Body of pancreas (tissue), 4 donors: ENCODE results near the gene EHMT1. TPM values are rescaled to one million over a fixed set of nuclear protein-coding genes. Genes with fewer than 3 reads are reported as not detected.
A peak's percentile ranks its signal among the peaks of the same experiment; 100 is the strongest.

ENCODE experiments used
- ATAC-seq: fragments of 150-250 bp; one replicate; pipeline ENCODE4 v1.9.1; 2016
- DNase-seq, 4 donors: peaks; one replicate each; pipeline ENCODE4 v3.0.0-alpha.2; 2019
- H3K27ac ChIP-seq, 4 donors: fragments of 200-600 bp; sonication (generic); 1 replicate in 3 of 4; 2 replicates in 1 of 4; pipeline versions ENCODE4 v1.5.1 to v1.6.1; 2016 to 2019; ENCODE audit warnings: mild to moderate bottlenecking in 1 of 4, mixed read lengths in 1 of 4, moderate library complexity in 1 of 4
- H3K27me3 ChIP-seq, 2 donors: fragments of 200-600 bp; sonication (generic); one replicate each; pipeline ENCODE4 v1.6.0; 2016; ENCODE audit warnings: mild to moderate bottlenecking in 1 of 2
- H3K36me3 ChIP-seq, 2 donors: fragments of 200-600 bp; sonication (generic); replicated peaks in 1 of 2; 2 replicates each; pipeline ENCODE4 v1.5.1; 2016; ENCODE audit warnings: low read depth in 2 of 2; ENCODE audit not compliant: insufficient read depth in 1 of 2
- H3K4me1 ChIP-seq: fragments of 200-600 bp; sonication (generic); one replicate; pipeline ENCODE4 v1.6.0; 2016
- H3K4me3 ChIP-seq, 2 donors: fragments of 200-600 bp; sonication (generic); 1 replicate in 1 of 2; 2 replicates in 1 of 2; pipeline ENCODE4 v1.5.1; 2016 to 2019
- H3K9me3 ChIP-seq, 3 donors: fragments of 200-600 bp; sonication (generic); 1 replicate in 2 of 3; 2 replicates in 1 of 3; pipeline ENCODE4 v1.5.1; 2016
- POLR2A ChIP-seq, 3 donors: fragments of 450-650 bp; IDR thresholded peaks; one replicate each; pipeline ENCODE4 v1.6.1; 2016; ENCODE audit warnings: antibody characterized with exemption in 3 of 3, mild to moderate bottlenecking in 2 of 3
- WGBS, 2 donors: methylation state at CpG; one replicate each; pipeline ENCODE4 v1.1.5; 2017; 5-methylcytosine and 5-hydroxymethylcytosine counted together
- intact Hi-C: fragments of 100-400 bp; cut with DNase I; formaldehyde crosslinking; loops from one replicate; pipeline ENCODE4 v1.15.1; 2023
- total RNA-seq, 2 donors: library from RNA; depleted of rRNA; stranded (reverse); fragments of >200 nt; gene quantifications; one replicate each; pipeline ENCODE4 v1.1.0, GENCODE V29; 2016
- TF ChIP-seq, protein P1 (sequence below), 7 experiments: fragments of 450-650 bp in 4 of 7; fragments of 200-600 bp in 3 of 7; sonication (generic) in 3 of 7; IDR thresholded peaks; one replicate each; pipeline ENCODE4 v1.5.1; 2016 to 2019; ENCODE audit warnings: antibody characterized with exemption in 7 of 7

The EHMT1 gene
- total RNA-seq, 2 donors from 2014 or later: 41.0 to 65.9 TPM

- peaks cover 0 to 10% of the 10 kb centered on the region in 2 donors for H3K36me3 ChIP-seq
- intact Hi-C loops: no loop called here
- TF ChIP-seq, protein P1, sequence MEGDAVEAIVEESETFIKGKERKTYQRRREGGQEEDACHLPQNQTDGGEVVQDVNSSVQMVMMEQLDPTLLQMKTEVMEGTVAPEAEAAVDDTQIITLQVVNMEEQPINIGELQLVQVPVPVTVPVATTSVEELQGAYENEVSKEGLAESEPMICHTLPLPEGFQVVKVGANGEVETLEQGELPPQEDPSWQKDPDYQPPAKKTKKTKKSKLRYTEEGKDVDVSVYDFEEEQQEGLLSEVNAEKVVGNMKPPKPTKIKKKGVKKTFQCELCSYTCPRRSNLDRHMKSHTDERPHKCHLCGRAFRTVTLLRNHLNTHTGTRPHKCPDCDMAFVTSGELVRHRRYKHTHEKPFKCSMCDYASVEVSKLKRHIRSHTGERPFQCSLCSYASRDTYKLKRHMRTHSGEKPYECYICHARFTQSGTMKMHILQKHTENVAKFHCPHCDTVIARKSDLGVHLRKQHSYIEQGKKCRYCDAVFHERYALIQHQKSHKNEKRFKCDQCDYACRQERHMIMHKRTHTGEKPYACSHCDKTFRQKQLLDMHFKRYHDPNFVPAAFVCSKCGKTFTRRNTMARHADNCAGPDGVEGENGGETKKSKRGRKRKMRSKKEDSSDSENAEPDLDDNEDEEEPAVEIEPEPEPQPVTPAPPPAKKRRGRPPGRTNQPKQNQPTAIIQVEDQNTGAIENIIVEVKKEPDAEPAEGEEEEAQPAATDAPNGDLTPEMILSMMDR (IDR thresholded peaks at IDR 0.05): no peak
- no peak for TF ChIP-seq POLR2A (IDR thresholded peaks at IDR 0.05)
- H3K9me3 ChIP-seq: no peaks in the 10 kb centered on the region
- 70 to 82% methylated on average over 7 of the region's 7 CpGs for WGBS, 2 donors
- no peaks in the 10 kb centered on the region for H3K27me3 ChIP-seq
- no peaks in the 10 kb centered on the region for H3K4me1 ChIP-seq
- H3K27ac ChIP-seq: no peak overlapping the region
- DNase-seq: no peak
- no peak for ATAC-seq
- no peak overlapping the region for H3K4me3 ChIP-seq
Observed at GRCh38 chr9:137761032-137761431, 142.2 kb downstream of the EHMT1 start.

DNA sequence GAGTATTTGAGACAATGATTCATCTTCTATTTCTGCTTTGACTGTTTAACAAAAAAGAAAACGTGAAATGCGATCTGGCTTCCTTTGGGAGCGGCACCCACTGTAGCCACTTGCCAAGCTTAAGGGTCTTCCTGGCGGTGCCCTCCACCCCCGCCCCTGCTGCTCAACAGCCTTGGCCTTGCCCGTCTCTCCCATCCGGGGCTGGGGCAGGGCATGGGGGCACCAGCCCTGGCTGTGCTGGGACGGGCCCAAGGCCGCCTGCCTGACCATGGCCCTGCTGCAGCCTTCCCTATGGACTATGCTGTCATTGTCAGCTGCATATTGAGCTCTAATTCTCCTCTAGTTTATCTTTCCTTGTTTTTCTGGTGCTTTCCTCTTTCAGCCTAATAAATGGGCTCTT, 143.0 kb downstream of the EHMT1 start:
- H3K27ac ChIP-seq: no peak overlapping the region
- H3K36me3 ChIP-seq: peaks cover 0 to 10% of the 10 kb centered on the region in 2 donors
- H3K4me3 ChIP-seq: no peak overlapping the region
- H3K27me3 ChIP-seq: no peaks in the 10 kb centered on the region
- no peak for ATAC-seq
- 92 to 93% methylated on average over 9 of the region's 9 CpGs for WGBS, 2 donors
- intact Hi-C loops: no loop called here
- H3K4me1 ChIP-seq: no peaks in the 10 kb centered on the region
- DNase-seq: no peak
- no peaks in the 10 kb centered on the region for H3K9me3 ChIP-seq
- no peak for TF ChIP-seq POLR2A (IDR thresholded peaks at IDR 0.05)
- TF ChIP-seq, protein P1 (IDR thresholded peaks at IDR 0.05): no peak

DNA sequence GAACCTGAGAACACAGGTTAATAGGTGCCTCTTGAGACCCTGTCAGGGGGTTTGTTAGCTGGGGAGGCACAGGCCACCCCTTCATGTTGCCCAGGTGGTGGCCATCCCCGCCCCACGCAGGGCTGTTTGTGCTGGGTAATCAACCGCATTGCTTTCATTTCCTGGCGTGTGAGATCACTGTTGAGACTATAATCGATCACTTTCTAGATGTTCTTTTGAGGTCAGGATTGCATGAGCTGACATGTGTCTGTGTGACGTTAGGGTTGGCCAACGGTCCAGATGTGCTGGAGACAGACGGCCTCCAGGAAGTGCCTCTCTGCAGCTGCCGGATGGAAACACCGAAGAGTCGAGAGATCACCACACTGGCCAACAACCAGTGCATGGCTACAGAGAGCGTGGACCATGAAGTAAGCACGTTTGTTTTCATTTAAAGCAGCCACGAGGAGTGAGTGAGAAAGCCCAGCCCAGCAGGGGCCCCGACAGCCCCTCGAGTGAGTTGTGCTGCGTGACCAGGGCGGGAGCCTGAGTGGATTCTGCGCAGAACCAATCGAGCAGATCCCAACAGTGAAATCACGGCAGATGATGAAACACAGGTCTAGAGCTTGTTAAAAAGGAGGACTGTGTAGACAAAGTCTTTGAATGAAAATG, 143.7 kb downstream of the EHMT1 start:
- intact Hi-C loops: no loop called here
- no peak for TF ChIP-seq POLR2A (IDR thresholded peaks at IDR 0.05)
- TF ChIP-seq, protein P1 (IDR thresholded peaks at IDR 0.05): no peak
- peaks cover 0 to 14% of the 10 kb centered on the region in 2 donors for H3K36me3 ChIP-seq
- no peaks in the 10 kb centered on the region for H3K9me3 ChIP-seq
- DNase-seq (peak in 1 of 4 donors; percentile 22), ATAC-seq (no peak)
- H3K27me3 ChIP-seq: no peaks in the 10 kb centered on the region
- H3K27ac ChIP-seq: no peak overlapping the region
- no peak overlapping the region for H3K4me3 ChIP-seq
- no peaks in the 10 kb centered on the region for H3K4me1 ChIP-seq
- WGBS, 2 donors: 79 to 96% methylated on average over 17 to 21 of the region's 21 CpGs

DNA sequence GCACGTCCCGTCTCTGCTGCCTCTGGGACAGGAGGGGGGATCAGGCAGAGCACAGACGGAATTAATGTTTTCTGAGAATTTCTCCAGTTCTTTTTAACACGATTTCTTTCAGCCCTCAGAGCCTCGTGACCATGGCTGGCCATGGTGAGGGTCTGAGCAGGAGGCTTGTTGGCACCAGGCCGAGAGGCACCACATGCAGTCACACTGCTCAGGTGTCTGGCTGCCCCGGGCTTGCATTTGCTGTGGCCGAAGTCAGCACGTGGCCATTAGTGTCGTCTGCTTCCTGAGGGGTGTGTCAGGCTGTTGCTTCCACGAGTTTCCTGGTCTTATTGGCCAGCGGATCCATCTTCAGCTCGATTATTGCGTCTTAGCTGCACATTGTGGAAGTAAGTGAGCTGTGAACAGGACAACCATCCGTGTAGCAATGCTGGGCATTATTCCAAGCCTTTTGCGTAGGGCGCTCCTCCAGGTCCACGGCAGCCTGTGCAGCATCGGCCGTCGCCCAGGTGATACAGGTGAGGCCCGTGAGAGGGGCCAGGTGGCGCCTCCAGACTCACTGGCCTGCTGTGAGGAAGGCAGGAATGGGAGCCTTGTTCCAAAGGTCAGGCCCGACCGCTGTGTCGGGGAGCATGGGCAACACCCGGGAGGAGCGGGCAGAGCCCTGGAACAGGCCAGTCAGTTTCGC, 144.6 kb downstream of the EHMT1 start:
- peak in 3 of 4 donors; percentile 60 to 78 (median 63) for DNase-seq
- intact Hi-C loops: no loop called here
- Histone ChIP-seq H3K4me1 (no peaks in the 10 kb centered on the region), H3K27me3 (no peaks in the 10 kb centered on the region), H3K27ac (no peak overlapping the region), H3K4me3 (no peak overlapping the region), H3K9me3 (no peaks in the 10 kb centered on the region), H3K36me3 (peaks cover 0 to 10% of the 10 kb centered on the region in 2 donors)
- 64 to 81% methylated on average over 22 to 24 of the region's 29 CpGs for WGBS, 2 donors
- ATAC-seq: peak; percentile 30
- TF ChIP-seq POLR2A (IDR thresholded peaks at IDR 0.05): no peak
- TF ChIP-seq, protein P1 (IDR thresholded peaks at IDR 0.05): no peak
